SK-N-MC (cell line): Measurements from ENCODE around the gene CMSS1.

Experiments
- EZH2 ChIP-seq: fragments of 200-600 bp; sonication (generic); IDR thresholded peaks from one replicate; pipeline ENCODE4 v1.6.1; 2017; ENCODE audit warnings: antibody characterized with exemption
- POLR2AphosphoS5 ChIP-seq: IDR thresholded peaks from 2 replicates; pipeline ENCODE4 v1.6.1; 2012; ENCODE audit warnings: mild to moderate bottlenecking, low read depth, low read length, borderline replicate concordance

GRCh38 chr3:100082714-100083113 is 265.1 kb downstream of the CMSS1 start:
- no peak for TF ChIP-seq POLR2AphosphoS5
- TF ChIP-seq EZH2 = no peak
